Esophagus muscularis mucosa (tissue), 4 donors: ENCODE data around the gene HLA-F. TPM values are rescaled to one million over a fixed set of nuclear protein-coding genes. Genes with fewer than 3 reads are reported as not detected.

ENCODE experiments used
- DNase-seq: peaks from one replicate; pipeline ENCODE4 v3.0.0-alpha.2; 2017; ENCODE audit errors: extremely low spot score
- H3K27ac ChIP-seq, 4 donors: fragments of 200-600 bp; sonication (generic); replicated peaks in 1 of 4; 1 replicate in 3 of 4; 2 replicates in 1 of 4; pipeline ENCODE4 v1.5.1; 2016 to 2019; ENCODE audit warnings: mild to moderate bottlenecking in 1 of 4
- H3K27me3 ChIP-seq, 4 donors: fragments of 200-600 bp; sonication (generic); one replicate each; pipeline versions ENCODE4 v1.5.1 to v1.6.0; 2016 to 2019
- H3K36me3 ChIP-seq, 4 donors: fragments of 200-600 bp; sonication (generic); one replicate each; pipeline ENCODE4 v1.5.1; 2016 to 2019
- H3K4me1 ChIP-seq, 4 donors: fragments of 200-600 bp; sonication (generic); one replicate each; pipeline ENCODE4 v1.5.1; 2016 to 2019
- H3K4me3 ChIP-seq, 4 donors: fragments of 200-600 bp; sonication (generic); 1 replicate in 2 of 4; 2 replicates in 2 of 4; pipeline ENCODE4 v1.5.1; 2016 to 2019; ENCODE audit warnings: mild to moderate bottlenecking in 4 of 4, moderate library complexity in 1 of 4
- H3K9me3 ChIP-seq, 4 donors: fragments of 200-600 bp; sonication (generic); 1 replicate in 3 of 4; 2 replicates in 1 of 4; pipeline ENCODE4 v1.5.1; 2016 to 2019
- CTCF ChIP-seq, 3 experiments: fragments of 200-600 bp in 2 of 3; fragments of 450-650 bp in 1 of 3; sonication (generic) in 2 of 3; IDR thresholded peaks; one replicate each; pipeline ENCODE4 v1.5.1; 2017 to 2019; ENCODE audit warnings: antibody characterized with exemption in 3 of 3, mild to moderate bottlenecking in 2 of 3, moderate library complexity in 1 of 3
- EP300 ChIP-seq: sonication (generic); formaldehyde crosslinking; IDR thresholded peaks from one replicate; pipeline ENCODE4 v1.6.1; 2017; ENCODE audit warnings: antibody characterized with exemption
- POLR2A ChIP-seq: fragments of 450-650 bp; IDR thresholded peaks from one replicate; pipeline ENCODE4 v1.6.1; 2017; ENCODE audit warnings: antibody characterized with exemption, moderate library complexity, mild to moderate bottlenecking, low read depth
- POLR2AphosphoS5 ChIP-seq, 2 donors: sonication (generic); formaldehyde crosslinking; IDR thresholded peaks; one replicate each; pipeline ENCODE4 v1.6.1; 2017; ENCODE audit warnings: antibody characterized with exemption in 2 of 2
- WGBS: methylation state at CpG from one replicate; pipeline ENCODE4 v1.1.5; 2018; 5-methylcytosine and 5-hydroxymethylcytosine counted together
- intact Hi-C: fragments of 100-400 bp; cut with DNase I; formaldehyde crosslinking; loops from one replicate; pipeline ENCODE4 v1.15.1; 2023
- total RNA-seq, 4 donors: library from RNA; depleted of rRNA; stranded (reverse); fragments of >200 nt; gene quantifications; one replicate each; pipeline versions ENCODE4 v1.1.0 to v1.2.1, GENCODE V29; 2016

Gene HLA-F
- total RNA-seq, 4 donors from 2014 or later: 36.1 to 69.6 (median 52.8) TPM

GRCh38 chr6:29746846-29747687, 23.8 kb downstream of the HLA-F start:
- Histone ChIP-seq H3K9me3 (no peaks in the 10 kb centered on the region), H3K27ac (no peak overlapping the region), H3K4me3 (no peak overlapping the region), H3K27me3 (no peaks in the 10 kb centered on the region), H3K36me3 (peaks cover 0 to 22% (median 14%) of the 10 kb centered on the region in 4 donors), H3K4me1 (peaks cover 25 to 37% (median 34%) of the 10 kb centered on the region in 4 donors)
- no peak for DNase-seq
- intact Hi-C loops: no loop called here
- WGBS: 84% methylated on average over 16 of the region's 16 CpGs
- no peak for TF ChIP-seq POLR2AphosphoS5 (IDR thresholded peaks at IDR 0.05)
- TF ChIP-seq POLR2A: no peak
- no peak for TF ChIP-seq EP300
- TF ChIP-seq CTCF (IDR thresholded peaks at IDR 0.05): no peak

DNA sequence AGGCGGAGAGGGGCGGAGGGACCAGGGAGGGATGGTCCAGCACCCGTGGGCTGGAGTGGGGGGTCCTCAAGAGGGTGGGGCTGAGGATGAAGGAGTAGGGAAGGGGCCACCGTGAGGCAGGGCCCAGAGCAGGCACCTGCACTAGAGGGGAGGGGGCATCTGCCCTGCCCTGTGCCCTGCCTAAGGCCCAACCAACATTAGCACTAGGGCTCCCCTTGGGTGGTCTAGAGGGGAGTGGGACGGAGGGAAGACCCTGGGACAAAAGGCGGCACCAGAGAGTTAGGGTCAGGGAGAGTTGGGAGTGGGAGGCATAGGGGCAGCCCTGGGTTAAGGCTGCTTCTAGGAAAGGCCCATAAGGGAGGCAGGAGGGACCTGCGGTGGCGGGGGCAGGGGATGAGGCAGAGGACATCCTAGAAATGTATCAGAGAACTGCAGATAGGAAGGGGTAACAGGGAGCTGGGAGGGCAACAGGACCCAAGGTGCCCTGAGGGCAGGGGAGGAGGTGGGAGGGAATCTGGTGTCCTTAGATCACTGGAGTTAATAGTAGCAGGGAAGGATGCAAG, 24.5 kb downstream of the HLA-F start:
- WGBS: 84% methylated on average over 8 of the region's 8 CpGs
- H3K27ac ChIP-seq: peak overlapping the region in 2 of 4 donors; percentile 83 to 87
- H3K4me3 ChIP-seq: peak overlapping the region; percentile 73 to 93 (median 82)
- intact Hi-C loops: no loop called here
- no peaks in the 10 kb centered on the region for H3K27me3 ChIP-seq
- no peaks in the 10 kb centered on the region for H3K9me3 ChIP-seq
- H3K36me3 ChIP-seq: peaks cover 0 to 22% (median 14%) of the 10 kb centered on the region in 4 donors
- DNase-seq: no peak
- H3K4me1 ChIP-seq: peaks cover 25 to 37% (median 35%) of the 10 kb centered on the region in 4 donors
- no peak for TF ChIP-seq POLR2AphosphoS5 (IDR thresholded peaks at IDR 0.05)
- no peak for TF ChIP-seq CTCF (IDR thresholded peaks at IDR 0.05)
- TF ChIP-seq EP300: no peak
- no peak for TF ChIP-seq POLR2A

GRCh38 chr6:29748391-29749307, 25.4 kb downstream of the HLA-F start:
- intact Hi-C loops: no loop called here
- 0% methylated on average over 27 of the region's 63 CpGs for WGBS
- Histone ChIP-seq H3K9me3 (no peaks in the 10 kb centered on the region), H3K36me3 (peaks cover 0 to 16% (median 12%) of the 10 kb centered on the region in 4 donors), H3K4me1 (peaks cover 30 to 42% (median 39%) of the 10 kb centered on the region in 4 donors), H3K27me3 (no peaks in the 10 kb centered on the region), H3K4me3 (peak overlapping the region; percentile 73 to 93 (median 82)), H3K27ac (peak overlapping the region; percentile 79 to 87 (median 83))
- TF ChIP-seq POLR2A (peak; percentile 42), CTCF (IDR thresholded peaks at IDR 0.05) (no peak), POLR2AphosphoS5 (IDR thresholded peaks at IDR 0.05) (peak; percentile 83 to 85)
- DNase-seq: peak; percentile 98

DNA sequence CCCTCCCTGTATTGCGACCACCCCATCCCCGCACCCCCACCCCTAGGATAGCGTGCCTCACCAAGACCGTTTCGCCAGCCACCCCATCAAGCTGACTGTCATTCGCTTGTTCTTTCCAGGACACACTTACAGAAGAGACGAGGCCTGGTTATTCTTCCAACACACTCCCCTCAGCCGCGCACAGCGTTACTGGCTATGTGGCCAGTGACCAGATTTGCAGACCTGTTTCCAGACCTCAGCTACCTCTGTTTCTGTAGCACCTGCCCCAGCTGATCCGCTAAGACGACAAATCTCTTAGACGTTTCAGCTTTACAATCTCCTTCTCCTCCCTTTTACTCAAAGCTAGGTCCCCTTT, 26.1 kb downstream of the HLA-F start:
- H3K36me3 ChIP-seq: peaks cover 0 to 10% (median 7%) of the 10 kb centered on the region in 4 donors
- no peaks in the 10 kb centered on the region for H3K9me3 ChIP-seq
- intact Hi-C loops: no loop called here
- H3K27ac ChIP-seq: peak overlapping the region; percentile 79 to 87 (median 83)
- DNase-seq: no peak
- peak overlapping the region; percentile 73 to 93 (median 82) for H3K4me3 ChIP-seq
- H3K27me3 ChIP-seq: no peaks in the 10 kb centered on the region
- no peak for TF ChIP-seq EP300
- no peak for TF ChIP-seq POLR2A
- no peak for TF ChIP-seq POLR2AphosphoS5 (IDR thresholded peaks at IDR 0.05)
- no peak for TF ChIP-seq CTCF (IDR thresholded peaks at IDR 0.05)
- H3K4me1 ChIP-seq: peaks cover 30 to 43% (median 40%) of the 10 kb centered on the region in 4 donors
- WGBS: 6% methylated on average over 11 of the region's 13 CpGs
